Measurements from ENCODE around the gene GALNT13.

The GALNT13 gene

DNA sequence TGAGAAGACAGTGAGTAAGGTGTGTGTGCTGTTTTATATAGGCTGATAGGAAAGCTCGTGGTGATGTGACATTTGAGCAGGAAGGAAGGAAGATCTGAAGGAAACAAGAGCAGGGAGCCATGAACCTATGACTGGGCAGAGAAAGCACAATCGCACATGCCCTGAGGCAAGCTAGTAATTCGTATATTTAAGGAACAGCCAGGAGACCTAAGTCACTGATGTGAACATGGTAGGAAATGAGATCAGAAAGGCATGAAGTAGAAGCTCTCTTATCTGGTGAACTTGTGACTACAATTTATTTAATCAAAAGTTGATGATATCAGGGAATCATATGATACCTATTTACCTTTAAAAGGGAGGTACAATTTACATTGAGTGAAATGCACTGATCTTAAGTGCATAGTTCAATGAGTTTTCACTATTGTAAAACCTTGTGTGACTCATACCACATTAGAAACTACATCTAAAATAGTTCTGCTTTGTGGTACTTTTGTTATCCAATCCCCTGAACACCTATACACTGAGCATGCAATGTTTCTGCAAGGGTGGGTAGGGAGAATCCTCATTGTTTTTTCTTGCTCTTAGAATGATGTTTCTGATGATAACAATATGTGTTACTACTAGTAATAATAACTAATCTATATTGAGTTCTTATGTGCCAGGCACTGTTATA lies 67.5 kb downstream of the GALNT13 start:
- H3K4me2 ChIP-seq (ENCODE audit: low read depth, low read length, poor library complexity, severe bottlenecking), result no peak overlapping the region

DNA sequence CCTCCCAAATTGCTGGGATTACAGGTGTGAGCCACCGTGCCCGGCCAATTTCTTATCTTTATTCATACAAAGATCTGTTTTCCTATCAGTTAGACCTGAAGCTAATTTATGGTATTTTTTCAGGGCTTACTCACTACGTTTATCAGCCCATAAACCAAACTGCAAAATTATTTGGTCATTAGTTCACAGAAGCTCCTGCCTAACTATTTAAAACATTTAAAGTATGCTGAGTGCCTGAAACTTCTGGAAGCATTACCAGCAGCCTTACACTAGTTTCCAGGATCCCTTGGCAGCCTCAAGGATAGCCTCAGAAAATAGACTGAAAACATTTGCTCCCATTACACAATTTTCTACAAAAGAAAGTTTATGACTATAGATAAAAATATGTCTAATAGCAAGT lies 68.8 kb downstream of the GALNT13 start:
- H3K79me2 ChIP-seq (ENCODE audit: insufficient read depth, low read length), result no peaks in the 10 kb centered on the region
- H3K27me3 ChIP-seq (ENCODE audit: insufficient read depth, low read length, poor library complexity, severe bottlenecking), result no peaks in the 10 kb centered on the region
- H3K4me1 ChIP-seq (ENCODE audit: insufficient read depth, low read length, poor library complexity, severe bottlenecking), result no peaks in the 10 kb centered on the region
- H3F3A ChIP-seq (ENCODE audit: low read depth), result no peaks in the 10 kb centered on the region
- no peak overlapping the region for H3K4me2 ChIP-seq (ENCODE audit: low read depth, low read length, poor library complexity, severe bottlenecking)
- H3K36me3 ChIP-seq (ENCODE audit: insufficient read depth, low read length), result no peaks in the 10 kb centered on the region
- H3K9me2 ChIP-seq (replicated peaks; ENCODE audit: low read depth, low read length), result no peaks in the 10 kb centered on the region
- no peak overlapping the region for H3K9ac ChIP-seq (ENCODE audit: low read depth, low read length, poor library complexity, severe bottlenecking)
- no peak overlapping the region for H2AFZ ChIP-seq (ENCODE audit: low read length)
- TF ChIP-seq, protein P1, sequence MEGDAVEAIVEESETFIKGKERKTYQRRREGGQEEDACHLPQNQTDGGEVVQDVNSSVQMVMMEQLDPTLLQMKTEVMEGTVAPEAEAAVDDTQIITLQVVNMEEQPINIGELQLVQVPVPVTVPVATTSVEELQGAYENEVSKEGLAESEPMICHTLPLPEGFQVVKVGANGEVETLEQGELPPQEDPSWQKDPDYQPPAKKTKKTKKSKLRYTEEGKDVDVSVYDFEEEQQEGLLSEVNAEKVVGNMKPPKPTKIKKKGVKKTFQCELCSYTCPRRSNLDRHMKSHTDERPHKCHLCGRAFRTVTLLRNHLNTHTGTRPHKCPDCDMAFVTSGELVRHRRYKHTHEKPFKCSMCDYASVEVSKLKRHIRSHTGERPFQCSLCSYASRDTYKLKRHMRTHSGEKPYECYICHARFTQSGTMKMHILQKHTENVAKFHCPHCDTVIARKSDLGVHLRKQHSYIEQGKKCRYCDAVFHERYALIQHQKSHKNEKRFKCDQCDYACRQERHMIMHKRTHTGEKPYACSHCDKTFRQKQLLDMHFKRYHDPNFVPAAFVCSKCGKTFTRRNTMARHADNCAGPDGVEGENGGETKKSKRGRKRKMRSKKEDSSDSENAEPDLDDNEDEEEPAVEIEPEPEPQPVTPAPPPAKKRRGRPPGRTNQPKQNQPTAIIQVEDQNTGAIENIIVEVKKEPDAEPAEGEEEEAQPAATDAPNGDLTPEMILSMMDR (conservative IDR thresholded peaks at IDR 0.05; ENCODE audit: low read length), result no peak
- no peak for TF ChIP-seq EZH2phosphoT487 (IDR thresholded peaks at IDR 0.05; ENCODE audit: borderline replicate concordance)
- no peaks in the 10 kb centered on the region for H3K9me3 ChIP-seq (ENCODE audit: insufficient read depth, low read depth, low read length)
- H4K20me1 ChIP-seq (ENCODE audit: insufficient read depth, low read length, poor library complexity, severe bottlenecking), result no peaks in the 10 kb centered on the region
- no peak overlapping the region for H3K4me3 ChIP-seq (ENCODE audit: low read length, poor library complexity, severe bottlenecking)

More for the DNA sequence above, 67.5 kb downstream of the GALNT13 start:
- Histone ChIP-seq H3K9ac (ENCODE audit: low read depth, low read length, poor library complexity, severe bottlenecking) (no peak overlapping the region), H3K9me2 (replicated peaks; ENCODE audit: low read depth, low read length) (no peaks in the 10 kb centered on the region), H4K20me1 (ENCODE audit: insufficient read depth, low read length, poor library complexity, severe bottlenecking) (no peaks in the 10 kb centered on the region), H3K36me3 (ENCODE audit: insufficient read depth, low read length) (no peaks in the 10 kb centered on the region), H3K27me3 (ENCODE audit: insufficient read depth, low read length, poor library complexity, severe bottlenecking) (no peaks in the 10 kb centered on the region), H3K79me2 (ENCODE audit: insufficient read depth, low read length) (no peaks in the 10 kb centered on the region), H3F3A (ENCODE audit: low read depth) (no peaks in the 10 kb centered on the region), H3K4me3 (ENCODE audit: low read length, poor library complexity, severe bottlenecking) (no peak overlapping the region), H3K4me1 (ENCODE audit: insufficient read depth, low read length, poor library complexity, severe bottlenecking) (no peaks in the 10 kb centered on the region), H2AFZ (ENCODE audit: low read length) (no peak overlapping the region), H3K9me3 (ENCODE audit: insufficient read depth, low read depth, low read length) (no peaks in the 10 kb centered on the region)
- TF ChIP-seq, protein P1 (conservative IDR thresholded peaks at IDR 0.05; ENCODE audit: low read length), result no peak
- no peak for TF ChIP-seq EZH2phosphoT487 (IDR thresholded peaks at IDR 0.05; ENCODE audit: borderline replicate concordance)

GRCh38 chr2:153944800-153945199 lies 73.1 kb downstream of the GALNT13 start:
- no peaks in the 10 kb centered on the region for H3K9me2 ChIP-seq (replicated peaks; ENCODE audit: low read depth, low read length)
- no peaks in the 10 kb centered on the region for H3K4me1 ChIP-seq (ENCODE audit: insufficient read depth, low read length, poor library complexity, severe bottlenecking)
- no peaks in the 10 kb centered on the region for H4K20me1 ChIP-seq (ENCODE audit: insufficient read depth, low read length, poor library complexity, severe bottlenecking)
- H3K4me2 ChIP-seq (ENCODE audit: low read depth, low read length, poor library complexity, severe bottlenecking), result no peak overlapping the region
- no peaks in the 10 kb centered on the region for H3K36me3 ChIP-seq (ENCODE audit: insufficient read depth, low read length)
- no peak overlapping the region for H3K4me3 ChIP-seq (ENCODE audit: low read length, poor library complexity, severe bottlenecking)
- H3K9me3 ChIP-seq (ENCODE audit: insufficient read depth, low read depth, low read length), result no peaks in the 10 kb centered on the region
- TF ChIP-seq EZH2phosphoT487 (IDR thresholded peaks at IDR 0.05; ENCODE audit: borderline replicate concordance), result no peak
- TF ChIP-seq, protein P1 (conservative IDR thresholded peaks at IDR 0.05; ENCODE audit: low read length), result no peak
- H3K27me3 ChIP-seq (ENCODE audit: insufficient read depth, low read length, poor library complexity, severe bottlenecking), result no peaks in the 10 kb centered on the region
- H3K9ac ChIP-seq (ENCODE audit: low read depth, low read length, poor library complexity, severe bottlenecking), result no peak overlapping the region
- H3K79me2 ChIP-seq (ENCODE audit: insufficient read depth, low read length), result no peaks in the 10 kb centered on the region
- no peak overlapping the region for H2AFZ ChIP-seq (ENCODE audit: low read length)
- no peaks in the 10 kb centered on the region for H3F3A ChIP-seq (ENCODE audit: low read depth)
